Prostate gland (tissue), 2 donors: ENCODE measurements around the gene GBP2.

Experiments used
- POLR2A ChIP-seq: fragments of 450-650 bp; IDR thresholded peaks from one replicate; pipeline ENCODE4 v1.6.1; 2016; ENCODE audit warnings: antibody characterized with exemption, mild to moderate bottlenecking
- TF ChIP-seq, protein P1 (sequence below), 4 experiments: fragments of 200-600 bp in 2 of 4; fragments of 450-650 bp in 2 of 4; sonication (generic) in 2 of 4; IDR thresholded peaks; 1 replicate in 3 of 4; 2 replicates in 1 of 4; pipeline ENCODE4 v1.5.1; 2016 to 2019; ENCODE audit warnings: antibody characterized with exemption in 4 of 4, mild to moderate bottlenecking in 2 of 4, moderate library complexity in 2 of 4

DNA sequence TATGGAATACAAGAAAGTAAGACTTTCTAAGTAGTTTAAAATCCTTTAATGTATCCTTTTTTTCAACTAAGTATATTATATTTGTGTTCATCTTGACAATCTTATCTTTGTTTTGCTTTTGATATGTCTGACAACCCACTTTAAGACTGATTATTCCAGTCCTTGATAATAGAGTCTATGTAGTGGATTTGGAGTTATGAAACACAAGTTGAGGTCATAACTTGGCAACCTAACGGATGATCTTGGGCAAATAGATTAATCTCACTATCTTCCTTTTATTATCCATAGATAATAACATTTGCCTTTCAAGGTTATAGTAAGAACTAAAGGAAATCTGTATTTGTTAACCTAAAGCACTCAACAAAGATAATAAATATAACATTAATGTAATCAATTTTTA, 4.8 kb upstream of the GBP2 start:
- TF ChIP-seq, protein P1, sequence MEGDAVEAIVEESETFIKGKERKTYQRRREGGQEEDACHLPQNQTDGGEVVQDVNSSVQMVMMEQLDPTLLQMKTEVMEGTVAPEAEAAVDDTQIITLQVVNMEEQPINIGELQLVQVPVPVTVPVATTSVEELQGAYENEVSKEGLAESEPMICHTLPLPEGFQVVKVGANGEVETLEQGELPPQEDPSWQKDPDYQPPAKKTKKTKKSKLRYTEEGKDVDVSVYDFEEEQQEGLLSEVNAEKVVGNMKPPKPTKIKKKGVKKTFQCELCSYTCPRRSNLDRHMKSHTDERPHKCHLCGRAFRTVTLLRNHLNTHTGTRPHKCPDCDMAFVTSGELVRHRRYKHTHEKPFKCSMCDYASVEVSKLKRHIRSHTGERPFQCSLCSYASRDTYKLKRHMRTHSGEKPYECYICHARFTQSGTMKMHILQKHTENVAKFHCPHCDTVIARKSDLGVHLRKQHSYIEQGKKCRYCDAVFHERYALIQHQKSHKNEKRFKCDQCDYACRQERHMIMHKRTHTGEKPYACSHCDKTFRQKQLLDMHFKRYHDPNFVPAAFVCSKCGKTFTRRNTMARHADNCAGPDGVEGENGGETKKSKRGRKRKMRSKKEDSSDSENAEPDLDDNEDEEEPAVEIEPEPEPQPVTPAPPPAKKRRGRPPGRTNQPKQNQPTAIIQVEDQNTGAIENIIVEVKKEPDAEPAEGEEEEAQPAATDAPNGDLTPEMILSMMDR (IDR thresholded peaks at IDR 0.05), result no peak
- no peak for TF ChIP-seq POLR2A
